Endothelial cell of umbilical vein (primary cell): ENCODE measurements around the gene AKAIN1. TPM values are rescaled to one million over a fixed set of nuclear protein-coding genes. Genes with fewer than 3 reads are reported as not detected.

ENCODE experiments used
- BruUV-seq: library from RNA; stranded (reverse); fragments of 400-500 nt; replicated peaks from 2 replicates; lab custom pipeline; 2021; lab: Mats Ljungman, UMichigan
- CTCF ChIA-PET: fragments of 300-600, 350-600 bp; sonication (Branson Sonifier 250); formaldehyde crosslinking; loops from one replicate; lab custom pipeline; 2021; ENCODE audit warnings: antibody characterized with exemption, inconsistent platforms; lab: Charles Lee
- POLR2A ChIA-PET: fragments of 300-600, 350-600 bp; sonication (Branson Sonifier 250); formaldehyde crosslinking; loops from one replicate; lab custom pipeline; 2021; ENCODE audit warnings: antibody characterized with exemption, inconsistent platforms; lab: Charles Lee
- DNase-seq: peaks from one replicate; pipeline ENCODE4 v3.0.0-alpha.2; 2011; ENCODE audit warnings: low read depth, low spot score
- FAIRE-seq: peaks from 2 replicates; lab custom pipeline; 2011; peaks lifted over from hg19 to GRCh38; lab: Jason Lieb, UNC
- H2AFZ ChIP-seq: 2 replicates; pipeline ENCODE4 v1.6.0; 2012; ENCODE audit warnings: low read depth, low read length, control low read depth, inconsistent platforms
- H3K27ac ChIP-seq: 2 replicates; pipeline ENCODE4 v1.5.1; 2011; ENCODE audit warnings: low read depth, mild to moderate bottlenecking, control low read depth, low read length, moderate library complexity; ENCODE audit not compliant: insufficient read depth
- H3K27me3 ChIP-seq, 2 experiments: 2 replicates each; pipeline versions ENCODE4 v1.6.0 to v1.6.1; 2011; ENCODE audit warnings: low read length in 2 of 2, mixed read lengths in 1 of 2; ENCODE audit not compliant: control insufficient read depth in 2 of 2, insufficient read depth in 2 of 2
- H3K36me3 ChIP-seq, 2 experiments: 2 replicates in 1 of 2; 3 replicates in 1 of 2; pipeline ENCODE4 v1.5.1; 2011; ENCODE audit warnings: low read length in 2 of 2, mild to moderate bottlenecking in 1 of 2, moderate library complexity in 1 of 2; ENCODE audit not compliant: control insufficient read depth in 2 of 2, insufficient read depth in 2 of 2; ENCODE audit errors: extremely low read depth in 1 of 2
- H3K4me1 ChIP-seq: 3 replicates; pipeline ENCODE4 v1.5.1; 2011; ENCODE audit warnings: mild to moderate bottlenecking, low read length; ENCODE audit not compliant: control insufficient read depth, insufficient read depth; ENCODE audit errors: extremely low read depth
- H3K4me2 ChIP-seq: 2 replicates; pipeline ENCODE4 v1.6.1; 2011; ENCODE audit warnings: low read length, control low read depth, mixed read lengths; ENCODE audit not compliant: insufficient read depth
- H3K4me3 ChIP-seq, 3 experiments: fragments of 200-600 bp in 1 of 3; sonication (generic), shearing (Covaris generic) in 1 of 3; replicated peaks in 1 of 3; 2 replicates each; pipeline ENCODE4 v1.5.1; 2011 to 2016; ENCODE audit warnings: control low read depth in 3 of 3, low read length in 3 of 3, mild to moderate bottlenecking in 2 of 3, inconsistent platforms in 1 of 3, low read depth in 1 of 3, moderate library complexity in 1 of 3; ENCODE audit not compliant: insufficient read depth in 1 of 3
- H3K79me2 ChIP-seq: 2 replicates; pipeline ENCODE4 v1.6.0; 2012; ENCODE audit warnings: low read length, inconsistent platforms; ENCODE audit not compliant: control insufficient read depth, insufficient read depth
- H3K9ac ChIP-seq: replicated peaks from 2 replicates; pipeline ENCODE3; 2011; ENCODE audit warnings: low read length, control low read depth; ENCODE audit not compliant: insufficient read depth; ENCODE audit errors: extremely low read depth
- H3K9me1 ChIP-seq: replicated peaks from 3 replicates; pipeline ENCODE4 v1.6.0; 2011; ENCODE audit warnings: mild to moderate bottlenecking, low read length; ENCODE audit not compliant: control insufficient read depth, insufficient read depth; ENCODE audit errors: extremely low read depth
- H3K9me3 ChIP-seq: replicated peaks from 2 replicates; pipeline ENCODE4 v1.5.1; 2012; ENCODE audit warnings: low read length, inconsistent platforms; ENCODE audit not compliant: control insufficient read depth, insufficient read depth
- H4K20me1 ChIP-seq: replicated peaks from 2 replicates; pipeline ENCODE3; 2011; ENCODE audit warnings: mild to moderate bottlenecking, low read length; ENCODE audit not compliant: control insufficient read depth, insufficient read depth; ENCODE audit errors: extremely low read depth
- CTCF ChIP-seq, 2 donors: IDR thresholded peaks; 1 replicate in 1 of 2; 2 replicates in 1 of 2; pipeline ENCODE4 v1.5.1; 2011; ENCODE audit warnings: low read length in 2 of 2, mild to moderate bottlenecking in 2 of 2, moderate library complexity in 2 of 2, control low read depth in 1 of 2, inconsistent platforms in 1 of 2, low read depth in 1 of 2; ENCODE audit not compliant: insufficient read depth in 1 of 2; ENCODE audit errors: extremely low read depth in 1 of 2
- EZH2 ChIP-seq: IDR thresholded peaks from 2 replicates; pipeline ENCODE4 v1.6.1; 2012; ENCODE audit warnings: borderline replicate concordance, low read depth, mild to moderate bottlenecking, moderate library complexity, low read length, inconsistent platforms; ENCODE audit not compliant: severe bottlenecking
- FOS ChIP-seq: IDR thresholded peaks from 2 replicates; pipeline ENCODE4 v1.6.1; 2011; ENCODE audit warnings: mild to moderate bottlenecking, low read length, moderate library complexity, borderline replicate concordance; ENCODE audit not compliant: insufficient read depth
- GATA2 ChIP-seq: IDR thresholded peaks from 2 replicates; pipeline ENCODE4 v1.7.0; 2011; ENCODE audit warnings: low read depth, mild to moderate bottlenecking, moderate library complexity, mixed read lengths, low read length; ENCODE audit not compliant: insufficient read length, insufficient read depth
- JUN ChIP-seq: IDR thresholded peaks from 2 replicates; pipeline ENCODE4 v1.6.1; 2011; ENCODE audit warnings: borderline replicate concordance, low read depth; ENCODE audit not compliant: insufficient read length, insufficient read depth
- MYC ChIP-seq: IDR thresholded peaks from one replicate; pipeline ENCODE4 v1.6.1; 2011; ENCODE audit warnings: mild to moderate bottlenecking, low read depth, low read length
- POLR2A ChIP-seq: IDR thresholded peaks from 2 replicates; pipeline ENCODE4 v1.6.1; 2012; ENCODE audit warnings: low read depth, mild to moderate bottlenecking, control low read depth, low read length
- POLR2AphosphoS5 ChIP-seq: IDR thresholded peaks from 2 replicates; pipeline ENCODE4 v1.6.1; 2012; ENCODE audit warnings: low read depth, mild to moderate bottlenecking, control low read depth, low read length, moderate library complexity; ENCODE audit not compliant: insufficient read depth
- dilution Hi-C: fragments of 300-500 bp; cut with MboI; formaldehyde crosslinking; loops from one replicate; pipeline ENCODE4 v1.15.0; 2019; ENCODE audit warnings: low sequenced_read_pairs; ENCODE audit not compliant: extremely low pct_ligation_motif_present
- intact Hi-C: fragments of 100-400 bp; cut with micrococcal nuclease; formaldehyde crosslinking; loops from one replicate; pipeline ENCODE4 v1.10.0; 2022
- polyA plus RNA-seq, 4 experiments: library from polyadenylated mRNA; depleted of rRNA in 3 of 4; stranded (reverse) in 3 of 4; unstranded in 1 of 4; fragments of >200 nt; gene quantifications; 2 replicates each; pipeline versions ENCODE4 v1.2.1 to v1.2.3, GENCODE V29; 2011 to 2012; ENCODE audit warnings: missing spikeins in 1 of 4
- total RNA-seq: library from RNA; stranded (reverse); gene quantifications from 2 replicates; pipeline ENCODE4 v1.2.3, GENCODE V29; 2021
- TF ChIP-seq, protein P1 (sequence below): IDR thresholded peaks from 2 replicates; pipeline ENCODE4 v1.6.1; 2011; ENCODE audit not compliant: insufficient read depth, insufficient read length

Gene AKAIN1
- total and polyA plus RNA-seq, 2 donors (not counting 3 experiments of a cell fraction or from before 2014, with no cell fraction given) = not detected

- Histone ChIP-seq H3K9ac (no peak overlapping the region), H3K4me2 (no peak overlapping the region), H4K20me1 (no peaks in the 10 kb centered on the region), H3K79me2 (no peaks in the 10 kb centered on the region), H3K36me3 (no peaks in the 10 kb centered on the region), H3K27me3 (no peaks in the 10 kb centered on the region), H3K9me1 (no peaks in the 10 kb centered on the region), H3K4me1 (no peaks in the 10 kb centered on the region), H3K9me3 (no peaks in the 10 kb centered on the region), H3K27ac (no peak overlapping the region), H2AFZ (no peak overlapping the region), H3K4me3 (no peak overlapping the region)
- intact Hi-C loops = no loop called here
- ChIA-PET POLR2A (no interaction called here), CTCF (interaction anchor here (0.7 kb wide), 1 partner anchor 945 kb away, joined by 3 read pairs; no protein-coding TSS in a partner anchor)
- BruUV-seq = no TSS peak
- no peak for DNase-seq
- TF ChIP-seq FOS = no peak
- dilution Hi-C loops = no loop called here
- FAIRE-seq = no peak
Observed at GRCh38 chr18:5178519-5178918, 18.5 kb downstream of the AKAIN1 start.

GRCh38 chr18:5175378-5175777 is 21.7 kb downstream of the AKAIN1 start:
- TF ChIP-seq JUN = no peak
- no peak for TF ChIP-seq EZH2
- no peak for TF ChIP-seq FOS
- TF ChIP-seq MYC = no peak
- TF ChIP-seq POLR2A = no peak
- no peak for TF ChIP-seq CTCF (IDR thresholded peaks at IDR 0.05; ENCODE audit: extremely low read depth in 1 of 2, insufficient read depth in 1 of 2, low read depth in 1 of 2, low read length in 2 of 2)
- TF ChIP-seq, protein P1, sequence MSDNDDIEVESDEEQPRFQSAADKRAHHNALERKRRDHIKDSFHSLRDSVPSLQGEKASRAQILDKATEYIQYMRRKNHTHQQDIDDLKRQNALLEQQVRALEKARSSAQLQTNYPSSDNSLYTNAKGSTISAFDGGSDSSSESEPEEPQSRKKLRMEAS = no peak
- TF ChIP-seq POLR2AphosphoS5 = no peak
- no peak for TF ChIP-seq GATA2
- Histone ChIP-seq H3K9me1 (no peaks in the 10 kb centered on the region), H3K9me3 (no peaks in the 10 kb centered on the region), H3K4me3 (no peak overlapping the region), H3K4me2 (no peak overlapping the region), H3K9ac (no peak overlapping the region), H3K36me3 (no peaks in the 10 kb centered on the region), H4K20me1 (no peaks in the 10 kb centered on the region), H3K4me1 (no peaks in the 10 kb centered on the region), H3K79me2 (no peaks in the 10 kb centered on the region), H3K27me3 (no peaks in the 10 kb centered on the region), H2AFZ (no peak overlapping the region), H3K27ac (no peak overlapping the region)
- FAIRE-seq (no peak), DNase-seq (no peak)
- dilution Hi-C loops = no loop called here
- CTCF ChIA-PET = no interaction called here
- intact Hi-C loops = no loop called here
- no TSS peak for BruUV-seq
- POLR2A ChIA-PET = no interaction called here
